AG04449 (cell line): Measurements from ENCODE around the gene FZD7.

Source experiments
- CTCF ChIA-PET: fragments of 350-600 bp; formaldehyde crosslinking; extraction: SDS; loops from one replicate; lab custom pipeline; 2021; ENCODE audit warnings: antibody characterized with exemption; lab: Yijun Ruan, JAX
- POLR2A ChIA-PET: fragments of 400-600, 350-600 bp; formaldehyde crosslinking; extraction: SDS; loops from one replicate; lab custom pipeline; 2020; ENCODE audit warnings: antibody characterized with exemption, inconsistent platforms; lab: Yijun Ruan, JAX
- DNase-seq: peaks from one replicate; pipeline ENCODE4 v3.0.0-alpha.2; 2010; ENCODE audit warnings: low read depth, low spot score
- H3K4me3 ChIP-seq: 2 replicates; pipeline ENCODE4 v1.5.1; 2011; ENCODE audit warnings: low read depth, mild to moderate bottlenecking, control low read depth, low read length
- CTCF ChIP-seq: IDR thresholded peaks from one replicate; pipeline ENCODE4 v1.5.1; 2011; ENCODE audit warnings: mild to moderate bottlenecking, moderate library complexity, low read length, control low read depth, inconsistent platforms; ENCODE audit not compliant: insufficient read depth; ENCODE audit errors: missing control alignments

Gene FZD7

DNA sequence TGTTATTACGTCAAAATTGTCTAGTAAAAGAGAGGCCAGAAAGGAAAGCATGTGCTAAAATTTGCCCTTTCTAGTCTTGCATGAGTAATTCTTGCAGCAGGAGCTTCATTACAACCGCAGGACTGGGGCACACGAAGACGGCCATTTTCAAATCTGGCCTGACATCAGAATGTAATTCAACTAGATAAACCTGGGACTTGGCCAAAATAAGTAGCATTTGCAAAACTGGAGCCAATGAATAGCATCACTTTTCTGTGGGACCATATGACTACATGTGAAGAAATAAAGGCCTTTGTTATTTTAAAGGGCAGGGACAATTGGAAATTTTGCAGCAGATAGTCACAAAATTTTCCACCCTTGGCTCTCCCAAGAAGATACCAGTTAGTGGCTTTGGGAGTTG lies 3.0 kb upstream of the FZD7 start:
- ChIA-PET POLR2A (interaction anchor here (1.0 kb wide), 1 partner anchor 11 kb away, joined by 3 read pairs; no protein-coding TSS in a partner anchor), CTCF (interaction anchor here (1.5 to 3.5 kb wide), 2 partner anchors 141 to 170 kb away, joined by 4 to 16 read pairs; no protein-coding TSS in a partner anchor)
- DNase-seq = no peak

DNA sequence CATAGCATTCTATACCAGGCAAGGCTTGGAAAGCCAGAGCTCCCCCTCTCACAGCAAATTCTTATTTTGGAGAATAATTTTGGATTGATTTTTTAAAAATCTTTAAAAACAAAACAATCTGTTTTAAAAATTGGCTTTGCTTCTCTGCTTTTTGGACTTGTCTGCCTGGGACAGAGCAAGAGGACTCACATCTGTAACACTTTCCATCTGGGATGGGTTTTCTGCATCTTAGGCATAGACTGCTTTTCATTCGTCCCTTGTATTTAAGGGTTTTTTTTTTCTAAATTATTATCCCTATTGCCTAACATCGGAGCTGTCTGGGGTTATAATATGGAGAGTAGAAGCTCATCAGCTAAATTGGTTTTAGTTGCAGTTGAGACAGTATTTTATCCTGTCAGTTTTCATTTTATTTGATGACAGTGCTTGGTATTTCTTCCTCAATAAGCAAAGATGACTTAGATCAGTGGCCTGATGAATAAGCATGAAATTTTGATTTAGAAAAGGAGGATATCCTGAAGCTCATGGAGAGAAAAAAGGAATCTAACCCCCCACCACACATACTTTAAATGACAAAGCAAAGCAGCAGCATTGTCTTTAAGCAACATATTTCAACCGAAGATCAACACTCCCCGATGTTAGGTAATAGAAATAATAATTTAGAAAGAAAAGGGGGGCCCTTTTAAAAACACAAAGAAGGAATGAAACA lies 2.3 kb upstream of the FZD7 start:
- no peak for DNase-seq
- H3K4me3 ChIP-seq = peak overlapping the region; percentile 80; the same call in 1 of the 2 replicates
- no peak for TF ChIP-seq CTCF
- CTCF ChIA-PET = interaction anchor here (1.5 to 3.5 kb wide), 2 partner anchors 140 to 171 kb away, joined by 4 to 16 read pairs; no protein-coding TSS in a partner anchor
- POLR2A ChIA-PET = interaction anchor here (0.7 to 1.0 kb wide), 2 partner anchors 12 to 224 kb away, joined by 3 to 4 read pairs; no protein-coding TSS in a partner anchor

More for the DNA sequence above, 3.0 kb upstream of the FZD7 start:
- TF ChIP-seq CTCF = no peak
- H3K4me3 ChIP-seq = no peak overlapping the region

DNA sequence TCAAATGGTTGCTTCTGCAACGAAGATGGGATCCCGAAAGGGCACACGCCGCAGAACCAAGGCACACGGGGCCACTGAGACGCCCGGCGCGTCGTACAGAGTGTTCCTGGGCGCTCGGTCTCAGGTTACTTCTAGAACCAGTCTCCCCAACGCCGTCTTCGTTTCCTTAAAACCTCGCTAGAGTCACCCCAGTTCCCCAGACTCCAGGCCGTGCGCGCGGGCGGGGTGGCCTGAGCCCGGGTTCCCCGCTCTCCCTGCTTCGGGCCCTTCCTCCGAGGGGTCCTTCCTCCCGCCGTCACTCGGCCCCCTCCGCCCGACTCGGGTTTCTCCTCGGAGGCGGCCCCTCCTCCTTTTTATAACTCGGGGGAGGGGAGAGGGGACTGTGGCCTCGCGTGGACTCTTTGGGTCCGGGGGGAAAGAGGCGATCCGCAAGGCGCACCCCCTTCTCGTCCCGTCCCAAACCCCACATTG lies 774 bp upstream of the FZD7 start:
- no peak for TF ChIP-seq CTCF
- CTCF ChIA-PET = no interaction called here
- DNase-seq = no peak
- H3K4me3 ChIP-seq = peak overlapping the region; percentile 80
- POLR2A ChIA-PET = no interaction called here

GRCh38 chr2:202034249-202035088 lies 814 bp downstream of the FZD7 start:
- H3K4me3 ChIP-seq = peak overlapping the region; percentile 91
- POLR2A ChIA-PET = interaction anchor here (0.8 to 1.0 kb wide), 3 partner anchors 35 to 236 kb away, joined by 3 to 4 read pairs (median 3); no protein-coding TSS in a partner anchor
- DNase-seq = no peak
- TF ChIP-seq CTCF = no peak
- CTCF ChIA-PET = interaction anchor here (0.6 to 2.4 kb wide), 19 partner anchors 12 to 266 kb away, joined by 3 to 35 read pairs (median 4); no protein-coding TSS in a partner anchor

DNA sequence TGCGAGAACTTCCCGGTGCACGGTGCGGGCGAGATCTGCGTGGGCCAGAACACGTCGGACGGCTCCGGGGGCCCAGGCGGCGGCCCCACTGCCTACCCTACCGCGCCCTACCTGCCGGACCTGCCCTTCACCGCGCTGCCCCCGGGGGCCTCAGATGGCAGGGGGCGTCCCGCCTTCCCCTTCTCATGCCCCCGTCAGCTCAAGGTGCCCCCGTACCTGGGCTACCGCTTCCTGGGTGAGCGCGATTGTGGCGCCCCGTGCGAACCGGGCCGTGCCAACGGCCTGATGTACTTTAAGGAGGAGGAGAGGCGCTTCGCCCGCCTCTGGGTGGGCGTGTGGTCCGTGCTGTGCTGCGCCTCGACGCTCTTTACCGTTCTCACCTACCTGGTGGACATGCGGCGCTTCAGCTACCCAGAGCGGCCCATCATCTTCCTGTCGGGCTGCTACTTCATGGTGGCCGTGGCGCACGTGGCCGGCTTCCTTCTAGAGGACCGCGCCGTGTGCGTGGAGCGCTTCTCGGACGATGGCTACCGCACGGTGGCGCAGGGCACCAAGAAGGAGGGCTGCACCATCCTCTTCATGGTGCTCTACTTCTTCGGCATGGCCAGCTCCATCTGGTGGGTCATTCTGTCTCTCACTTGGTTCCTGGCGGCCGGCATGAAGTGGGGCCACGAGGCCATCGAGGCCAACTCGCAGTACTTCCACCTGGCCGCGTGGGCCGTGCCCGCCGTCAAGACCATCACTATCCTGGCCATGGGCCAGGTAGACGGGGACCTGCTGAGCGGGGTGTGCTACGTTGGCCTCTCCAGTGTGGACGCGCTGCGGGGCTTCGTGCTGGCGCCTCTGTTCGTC lies 1.7 kb downstream of the FZD7 start:
- H3K4me3 ChIP-seq = peak overlapping the region; percentile 91
- peak; percentile 81 for TF ChIP-seq CTCF
- no peak for DNase-seq
- ChIA-PET CTCF (interaction anchor here (0.7 to 2.4 kb wide), 32 partner anchors 9 to 266 kb away, joined by 3 to 35 read pairs (median 3); no protein-coding TSS in a partner anchor), POLR2A (interaction anchor here (0.5 to 1.6 kb wide), 6 partner anchors 135 to 237 kb away, joined by 3 to 4 read pairs (median 3); no protein-coding TSS in a partner anchor)
